Ectodermal cell (in vitro differentiated cells): ENCODE results near the gene TRMT11.
A peak's percentile ranks its signal among the peaks of the same experiment; 100 is the strongest.

Source experiments
- H3K27ac ChIP-seq: 2 replicates; pipeline ENCODE4 v1.7.0; 2013; ENCODE audit warnings: mild to moderate bottlenecking, low read depth, low read length; ENCODE audit not compliant: insufficient read depth, poor library complexity, severe bottlenecking
- H3K27me3 ChIP-seq: 2 replicates; pipeline ENCODE4 v1.7.0; 2013; ENCODE audit warnings: mild to moderate bottlenecking, low read length; ENCODE audit not compliant: insufficient read depth, control insufficient read depth, poor library complexity, severe bottlenecking
- H3K36me3 ChIP-seq: one replicate; pipeline ENCODE4 v1.7.0; 2013; ENCODE audit warnings: low read length; ENCODE audit not compliant: control insufficient read depth, insufficient read depth
- H3K4me1 ChIP-seq: one replicate; pipeline ENCODE4 v1.7.0; 2013; ENCODE audit warnings: low read length; ENCODE audit not compliant: control insufficient read depth, insufficient read depth
- H3K4me3 ChIP-seq: 2 replicates; pipeline ENCODE4 v1.7.0; 2013; ENCODE audit warnings: low read depth, low read length, control low read depth; ENCODE audit not compliant: insufficient read depth
- H3K9me3 ChIP-seq: 2 replicates; pipeline ENCODE4 v1.7.0; 2013; ENCODE audit warnings: mild to moderate bottlenecking, low read length, moderate library complexity; ENCODE audit not compliant: control insufficient read depth
- WGBS, 2 experiments: methylation state at CpG; one replicate each; pipeline ENCODE4 v1.1.7; 2013; ENCODE audit warnings: missing lambda C conversion rate in 2 of 2; 5-methylcytosine and 5-hydroxymethylcytosine counted together

The TRMT11 gene

GRCh38 chr6:125956506-125957390 is 29.6 kb upstream of the TRMT11 start, which contains the start of gene HINT3:
HINT3 (plus strand) TSS chr6:125956770; CDS start chr6:125956978, 208 bp downstream.
- WGBS, 2 experiments: 0% methylated on average over 82 of the region's 82 CpGs
- Histone ChIP-seq H3K4me1 (no peaks in the 10 kb centered on the region), H3K27ac (peak within 1 kb of the TSS; percentile 81), H3K9me3 (no peaks in the 10 kb centered on the region), H3K36me3 (no peaks in the 10 kb centered on the region), H3K27me3 (peaks cover 4% of the 10 kb centered on the region), H3K4me3 (peak within 1 kb of the TSS; percentile 78)

- 36 to 39% methylated on average over 3 of the region's 3 CpGs for WGBS, 2 experiments
- Histone ChIP-seq H3K36me3 (no peaks in the 10 kb centered on the region), H3K4me3 (peak overlapping the region; percentile 78), H3K9me3 (no peaks in the 10 kb centered on the region), H3K27me3 (peaks cover 4% of the 10 kb centered on the region), H3K4me1 (no peaks in the 10 kb centered on the region), H3K27ac (peak overlapping the region; percentile 81)
These were observed 29.0 kb upstream of the TRMT11 start for GRCh38 chr6:125957391-125957693.

GRCh38 chr6:125957845-125958244 is 28.5 kb upstream of the TRMT11 start:
- H3K27me3 ChIP-seq: peaks cover 4% of the 10 kb centered on the region
- no peaks in the 10 kb centered on the region for H3K4me1 ChIP-seq
- WGBS, 2 experiments: 77 to 86% methylated on average over 4 of the region's 4 CpGs
- H3K36me3 ChIP-seq: no peaks in the 10 kb centered on the region
- H3K4me3 ChIP-seq: no peak overlapping the region
- no peak overlapping the region for H3K27ac ChIP-seq
- H3K9me3 ChIP-seq: no peaks in the 10 kb centered on the region

- Histone ChIP-seq H3K4me1 (no peaks in the 10 kb centered on the region), H3K27me3 (peaks cover 4% of the 10 kb centered on the region), H3K36me3 (no peaks in the 10 kb centered on the region), H3K9me3 (no peaks in the 10 kb centered on the region), H3K4me3 (no peak overlapping the region), H3K27ac (no peak overlapping the region)
- 95 to 97% methylated on average over 4 of the region's 4 CpGs for WGBS, 2 experiments
These were observed 27.3 kb upstream of the TRMT11 start for GRCh38 chr6:125959041-125959440.

- no peak overlapping the region for H3K4me3 ChIP-seq
- H3K27ac ChIP-seq: no peak overlapping the region
- no peaks in the 10 kb centered on the region for H3K4me1 ChIP-seq
- 88 to 93% methylated on average over 3 of the region's 3 CpGs for WGBS, 2 experiments
- no peaks in the 10 kb centered on the region for H3K36me3 ChIP-seq
- H3K9me3 ChIP-seq: no peaks in the 10 kb centered on the region
- no peaks in the 10 kb centered on the region for H3K27me3 ChIP-seq
These were observed 25.2 kb upstream of the TRMT11 start for GRCh38 chr6:125961117-125961516.

GRCh38 chr6:125962900-125963497 is 23.3 kb upstream of the TRMT11 start:
- Histone ChIP-seq H3K27me3 (no peaks in the 10 kb centered on the region), H3K27ac (no peak overlapping the region), H3K36me3 (no peaks in the 10 kb centered on the region), H3K4me3 (no peak overlapping the region), H3K4me1 (no peaks in the 10 kb centered on the region), H3K9me3 (no peaks in the 10 kb centered on the region)
- 91 to 94% methylated on average over 8 of the region's 8 CpGs for whole genome bisulfite sequencing, 2 experiments

GRCh38 chr6:125963817-125964216 is 22.5 kb upstream of the TRMT11 start:
- Histone ChIP-seq H3K27ac (no peak overlapping the region), H3K36me3 (no peaks in the 10 kb centered on the region)
- 89 to 93% methylated on average over 2 of the region's 2 CpGs for WGBS, 2 experiments

GRCh38 chr6:125966569-125966968 is 19.8 kb upstream of the TRMT11 start:
- no peak overlapping the region for H3K27ac ChIP-seq
- no peak overlapping the region for H3K4me3 ChIP-seq
- 100% methylated on average over 1 of the region's 1 CpG for WGBS, 2 experiments
- H3K36me3 ChIP-seq: no peaks in the 10 kb centered on the region
- H3K27me3 ChIP-seq: no peaks in the 10 kb centered on the region
- H3K4me1 ChIP-seq: no peaks in the 10 kb centered on the region
- H3K9me3 ChIP-seq: no peaks in the 10 kb centered on the region

More at GRCh38 chr6:125963817-125964216, 22.5 kb upstream of the TRMT11 start:
- Histone ChIP-seq H3K27me3 (no peaks in the 10 kb centered on the region), H3K4me1 (no peaks in the 10 kb centered on the region), H3K9me3 (no peaks in the 10 kb centered on the region), H3K4me3 (no peak overlapping the region)

GRCh38 chr6:125968493-125968892 is 17.8 kb upstream of the TRMT11 start:
- no peak overlapping the region for H3K4me3 ChIP-seq
- H3K36me3 ChIP-seq: no peaks in the 10 kb centered on the region
- no peaks in the 10 kb centered on the region for H3K9me3 ChIP-seq
- no peaks in the 10 kb centered on the region for H3K27me3 ChIP-seq
- H3K27ac ChIP-seq: no peak overlapping the region
- WGBS, 2 experiments: 78 to 84% methylated on average over 2 of the region's 2 CpGs
- H3K4me1 ChIP-seq: no peaks in the 10 kb centered on the region

GRCh38 chr6:125970760-125971159 is 15.6 kb upstream of the TRMT11 start:
- Histone ChIP-seq H3K27ac (no peak overlapping the region), H3K9me3 (no peaks in the 10 kb centered on the region), H3K4me3 (no peak overlapping the region), H3K4me1 (no peaks in the 10 kb centered on the region), H3K36me3 (no peaks in the 10 kb centered on the region), H3K27me3 (no peaks in the 10 kb centered on the region)
- no CpG with 5 or more reads among the region's 2 CpGs for WGBS, 2 experiments
